PC-3 (cell line): ENCODE results near the gene RYR2. TPM values are rescaled to one million over a fixed set of nuclear protein-coding genes. Genes with fewer than 3 reads are reported as not detected.

Experiments used
- ATAC-seq: fragments of 200-7000 bp; cut with Tn5 transposase; 2 replicates; pipeline ENCODE4 v1.9.1; 2020; ENCODE audit warnings: mild to moderate bottlenecking, moderate library complexity
- BruUV-seq: library from RNA; stranded (reverse); fragments of 400-500 nt; replicated peaks from 2 replicates; lab custom pipeline; 2021; lab: Mats Ljungman, UMichigan
- CTCF ChIA-PET: fragments of 300-600 bp; sonication (Branson Sonifier 250); formaldehyde crosslinking; loops from one replicate; lab custom pipeline; 2022; ENCODE audit warnings: antibody characterized with exemption; lab: Charles Lee
- POLR2A ChIA-PET: fragments of 300-600 bp; sonication (Branson Sonifier 250); formaldehyde crosslinking; loops from one replicate; lab custom pipeline; 2022; ENCODE audit warnings: antibody characterized with exemption; ENCODE audit not compliant: unreplicated experiment; lab: Charles Lee
- DNase-seq: peaks from one replicate; pipeline ENCODE4 v3.0.0-alpha.2; 2015
- H2AFZ ChIP-seq: fragments of 300-600 bp; sonication (generic); 2 replicates; pipeline ENCODE4 v1.6.0; 2016; ENCODE audit warnings: antibody characterized with exemption, low read length
- H3F3A ChIP-seq: fragments of 300-600 bp; sonication (generic); one replicate; pipeline ENCODE4 v1.6.0; 2017; ENCODE audit warnings: antibody characterized with exemption, low read length, control low read depth, mild to moderate bottlenecking; ENCODE audit not compliant: unreplicated experiment
- H3K27ac ChIP-seq: fragments of 300-600 bp; sonication (generic); 2 replicates; pipeline ENCODE4 v1.5.1; 2016; ENCODE audit warnings: mild to moderate bottlenecking, low read length
- H3K27me3 ChIP-seq: fragments of 300-600 bp; sonication (generic); 2 replicates; pipeline ENCODE4 v1.6.1; 2016; ENCODE audit warnings: low read length, mixed read lengths
- H3K36me3 ChIP-seq: fragments of 300-600 bp; sonication (generic); 2 replicates; pipeline ENCODE4 v1.6.1; 2016; ENCODE audit warnings: low read depth, mixed run types, low read length, mixed read lengths
- H3K4me1 ChIP-seq: fragments of 300-600 bp; sonication (generic); 2 replicates; pipeline ENCODE4 v1.5.1; 2016; ENCODE audit warnings: low read length; ENCODE audit not compliant: insufficient read depth
- H3K4me2 ChIP-seq: fragments of 300-600 bp; sonication (generic); 2 replicates; pipeline ENCODE4 v1.6.0; 2016; ENCODE audit warnings: low read length
- H3K4me3 ChIP-seq: fragments of 300-600 bp; sonication (generic); 2 replicates; pipeline ENCODE4 v1.5.1; 2016; ENCODE audit warnings: mild to moderate bottlenecking, low read length, mixed read lengths
- H3K79me2 ChIP-seq: fragments of 300-600 bp; sonication (generic); 2 replicates; pipeline ENCODE4 v1.6.1; 2017; ENCODE audit warnings: low read length, mixed read lengths
- H3K9ac ChIP-seq: fragments of 300-600 bp; sonication (generic); 2 replicates; pipeline ENCODE4 v1.6.0; 2016; ENCODE audit warnings: mild to moderate bottlenecking, low read length
- H3K9me2 ChIP-seq: fragments of 300-600 bp; sonication (generic); replicated peaks from 2 replicates; pipeline ENCODE4 v1.6.1; 2016; ENCODE audit warnings: mixed run types, low read length, mixed read lengths
- H3K9me3 ChIP-seq: fragments of 300-600 bp; sonication (generic); 2 replicates; pipeline ENCODE4 v1.6.1; 2016; ENCODE audit warnings: low read length, mixed read lengths
- H4K20me1 ChIP-seq: fragments of 300-600 bp; sonication (generic); 2 replicates; pipeline ENCODE4 v1.6.1; 2016; ENCODE audit warnings: low read length, mixed read lengths
- CTCF ChIP-seq: fragments of 300-600 bp; sonication (generic); conservative IDR thresholded peaks from 2 replicates; pipeline ENCODE4 v1.5.1; 2017; ENCODE audit warnings: antibody characterized with exemption, low read depth, mild to moderate bottlenecking, low read length
- EZH2 ChIP-seq: fragments of 300-600 bp; sonication (generic); IDR thresholded peaks from one replicate; pipeline ENCODE4 v1.6.1; 2017; ENCODE audit warnings: antibody characterized with exemption, mild to moderate bottlenecking, low read length; ENCODE audit not compliant: unreplicated experiment
- EZH2phosphoT487 ChIP-seq: fragments of 300-600 bp; sonication (generic); IDR thresholded peaks from 2 replicates; pipeline ENCODE4 v1.6.1; 2018; ENCODE audit warnings: mild to moderate bottlenecking, antibody characterized with exemption, low read length, borderline replicate concordance
- intact Hi-C: fragments of 100-400 bp; cut with micrococcal nuclease; formaldehyde crosslinking; loops from 2 replicates; pipeline ENCODE4 v1.9.0; 2023
- total RNA-seq: library from RNA; depleted of rRNA; stranded (reverse); fragments of >200 nt; gene quantifications from 2 replicates; pipeline ENCODE4 v1.2.3, GENCODE V29; 2014

RYR2 gene
- total RNA-seq, 1 experiment from 2014 or later, result not detected

DNA sequence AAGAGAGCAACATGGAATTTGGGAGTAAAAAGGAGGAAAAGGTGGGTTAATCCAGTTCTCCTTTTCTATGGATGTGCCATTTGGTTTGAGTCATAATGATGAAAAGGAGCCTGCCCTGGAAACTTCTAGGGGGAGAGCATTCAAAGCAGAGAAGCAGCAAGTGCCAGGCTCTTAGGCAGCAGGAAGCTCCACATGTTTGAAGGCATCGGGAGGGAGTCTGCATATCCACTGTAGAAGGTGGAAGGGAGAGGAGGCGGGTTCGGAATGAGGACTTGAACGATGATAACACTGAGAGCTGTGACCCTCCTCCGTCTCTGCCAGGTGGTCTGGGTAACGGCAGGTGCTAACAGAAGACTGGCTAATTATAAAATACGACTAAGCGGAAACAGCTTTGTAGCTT, 128.2 kb downstream of the RYR2 start:
- no peak overlapping the region for H2AFZ ChIP-seq
- no peaks in the 10 kb centered on the region for H3K9me2 ChIP-seq
- no peak overlapping the region for H3K9ac ChIP-seq
- ChIA-PET POLR2A (no interaction called here), CTCF (no interaction called here)
- no peaks in the 10 kb centered on the region for H4K20me1 ChIP-seq
- DNase-seq (no peak), ATAC-seq (no peak)
- TF ChIP-seq EZH2phosphoT487 (no peak), EZH2 (no peak), CTCF (no peak)
- no peak overlapping the region for H3K4me3 ChIP-seq
- no peak overlapping the region for H3K27ac ChIP-seq
- H3K36me3 ChIP-seq, result no peaks in the 10 kb centered on the region
- intact Hi-C loops, result no loop called here
- H3K79me2 ChIP-seq, result no peaks in the 10 kb centered on the region
- no peaks in the 10 kb centered on the region for H3K9me3 ChIP-seq
- peaks cover 38% of the 10 kb centered on the region for H3K27me3 ChIP-seq
- BruUV-seq, result no TSS peak
- no peak overlapping the region for H3K4me2 ChIP-seq
- H3F3A ChIP-seq, result no peaks in the 10 kb centered on the region
- H3K4me1 ChIP-seq, result no peaks in the 10 kb centered on the region

- H3K36me3 ChIP-seq, result no peaks in the 10 kb centered on the region
- H3K4me2 ChIP-seq, result no peak overlapping the region
- H3K9ac ChIP-seq, result no peak overlapping the region
- H4K20me1 ChIP-seq, result no peaks in the 10 kb centered on the region
- intact Hi-C loops, result no loop called here
- H3K27me3 ChIP-seq, result peaks cover 38% of the 10 kb centered on the region
- no peaks in the 10 kb centered on the region for H3K9me2 ChIP-seq
- ChIA-PET CTCF (no interaction called here), POLR2A (interaction anchor here (0.6 kb wide), 1 partner anchor 193 kb away, joined by 4 read pairs; no protein-coding TSS in a partner anchor)
- DNase-seq (no peak), ATAC-seq (no peak)
- TF ChIP-seq EZH2phosphoT487, result no peak
- TF ChIP-seq EZH2, result no peak
- no peak for TF ChIP-seq CTCF
- H3K4me1 ChIP-seq, result no peaks in the 10 kb centered on the region
- no peak overlapping the region for H3K27ac ChIP-seq
- H2AFZ ChIP-seq, result no peak overlapping the region
- H3F3A ChIP-seq, result no peaks in the 10 kb centered on the region
- H3K9me3 ChIP-seq, result no peaks in the 10 kb centered on the region
- no TSS peak for BruUV-seq
- no peak overlapping the region for H3K4me3 ChIP-seq
- no peaks in the 10 kb centered on the region for H3K79me2 ChIP-seq
Observed at GRCh38 chr1:237171454-237172117, 129.6 kb downstream of the RYR2 start.

DNA sequence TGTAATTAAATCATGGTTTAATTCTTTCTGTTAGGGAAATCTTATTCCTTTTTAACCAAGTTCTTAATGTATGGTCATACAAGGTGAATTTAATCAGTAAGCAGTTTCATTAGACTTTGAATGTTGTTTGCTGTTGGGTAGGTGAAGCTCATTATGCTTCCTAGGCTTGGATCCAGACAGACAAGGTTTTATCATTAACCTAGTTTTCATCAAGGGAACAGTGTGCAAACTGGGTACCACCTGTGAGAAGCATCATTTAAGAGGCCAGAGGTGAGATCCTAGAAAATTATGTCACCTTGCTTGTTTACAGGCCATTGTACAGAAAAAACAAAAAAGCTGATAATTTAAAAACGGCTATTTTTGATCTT, 130.1 kb downstream of the RYR2 start:
- no TSS peak for BruUV-seq
- POLR2A ChIA-PET, result interaction anchor here (0.6 kb wide), 1 partner anchor 192 kb away, joined by 4 read pairs; no protein-coding TSS in a partner anchor

More for the DNA sequence above, 130.1 kb downstream of the RYR2 start:
- no peak overlapping the region for H3K27ac ChIP-seq
- TF ChIP-seq EZH2 (no peak), CTCF (no peak), EZH2phosphoT487 (no peak)
- no peaks in the 10 kb centered on the region for H3K4me1 ChIP-seq
- no peak overlapping the region for H3K4me3 ChIP-seq
- H2AFZ ChIP-seq, result no peak overlapping the region
- DNase-seq, result no peak
- H3K4me2 ChIP-seq, result no peak overlapping the region
- intact Hi-C loops, result no loop called here
- CTCF ChIA-PET, result no interaction called here
- H3F3A ChIP-seq, result no peaks in the 10 kb centered on the region
- H4K20me1 ChIP-seq, result no peaks in the 10 kb centered on the region
- H3K27me3 ChIP-seq, result peaks cover 38% of the 10 kb centered on the region
- ATAC-seq, result no peak
- H3K9ac ChIP-seq, result no peak overlapping the region
- no peaks in the 10 kb centered on the region for H3K36me3 ChIP-seq
- H3K79me2 ChIP-seq, result no peaks in the 10 kb centered on the region
- no peaks in the 10 kb centered on the region for H3K9me3 ChIP-seq
- no peaks in the 10 kb centered on the region for H3K9me2 ChIP-seq
